NCI-H1694 (cell line): ENCODE results near the gene TCEANC.

ENCODE experiments used
- DNase-seq: peaks from one replicate; lab custom pipeline; 2025; lab: John Stamatoyannopoulos, UW

Gene TCEANC

GRCh38 chrX:13691841-13692371 lies 39.0 kb downstream of the TCEANC start:
- no peak for DNase-seq

- DNase-seq: no peak
Observed at GRCh38 chrX:13692771-13693231, 39.9 kb downstream of the TCEANC start.

GRCh38 chrX:13693341-13693961 lies 40.5 kb downstream of the TCEANC start:
- DNase-seq: no peak

DNA sequence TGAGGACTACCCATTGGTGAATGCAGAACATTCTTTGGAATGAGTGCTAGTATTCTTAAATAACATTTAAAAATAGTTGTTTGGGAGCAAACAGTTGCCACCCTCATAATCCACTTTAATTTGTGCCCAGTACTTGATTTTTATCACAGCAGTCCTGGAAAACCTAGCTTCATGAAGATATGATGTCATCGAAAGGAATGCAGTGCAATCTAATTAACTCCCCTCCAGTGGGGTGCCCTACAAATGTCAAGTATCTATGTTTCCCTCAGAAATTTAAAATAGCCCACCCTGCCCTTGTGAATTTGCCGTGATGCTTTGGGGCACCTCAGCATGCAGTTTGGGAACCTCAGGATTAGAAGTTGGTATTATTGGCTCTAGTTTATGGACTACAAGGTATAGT lies 41.4 kb downstream of the TCEANC start:
- DNase-seq: no peak

- DNase-seq: no peak
Observed at GRCh38 chrX:13694983-13695382, 42.0 kb downstream of the TCEANC start.

DNA sequence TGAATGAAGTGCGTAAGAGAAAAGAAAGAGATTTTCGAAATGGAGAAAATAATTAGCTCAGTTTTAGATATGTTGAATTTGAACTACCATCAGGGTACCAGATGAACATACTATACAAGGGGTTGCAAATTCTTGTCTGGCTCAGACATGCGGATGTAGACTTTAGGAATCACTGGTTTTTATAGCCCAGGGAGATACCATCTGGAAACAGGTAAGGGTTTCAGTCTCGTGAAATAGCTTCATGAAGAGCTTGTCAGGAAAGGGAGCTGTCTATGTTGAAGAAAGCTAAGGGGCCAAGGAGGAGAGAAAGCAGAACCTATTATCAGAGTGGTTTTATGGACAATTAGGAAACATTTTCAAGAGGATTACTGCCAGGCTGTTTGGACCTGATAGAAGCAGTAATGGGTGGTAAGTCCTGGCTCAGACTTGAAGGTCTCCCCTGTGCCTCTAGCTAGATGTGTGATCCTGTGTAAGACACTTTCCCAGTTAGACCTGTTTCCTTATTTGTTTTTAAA lies 42.7 kb downstream of the TCEANC start:
- DNase-seq: no peak

DNA sequence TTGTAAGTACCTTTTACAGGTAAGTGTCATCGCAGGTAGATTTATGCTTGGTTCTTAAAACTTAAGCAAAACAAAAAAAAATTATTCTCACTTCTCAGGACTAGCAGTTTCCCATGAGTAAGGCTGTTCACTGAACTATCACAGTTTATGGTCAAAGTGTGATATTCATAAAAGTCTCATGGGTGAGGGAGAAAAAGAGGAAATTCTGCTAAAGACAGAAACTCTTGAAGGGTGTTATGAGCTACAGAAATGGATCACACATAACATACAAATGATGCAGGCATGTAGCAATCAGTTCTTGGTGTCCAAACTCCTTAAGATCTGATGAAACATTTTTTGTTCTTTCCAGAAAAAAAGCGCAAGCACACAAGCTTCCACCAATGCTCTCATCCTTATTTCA lies 44.5 kb downstream of the TCEANC start:
- DNase-seq: no peak

DNA sequence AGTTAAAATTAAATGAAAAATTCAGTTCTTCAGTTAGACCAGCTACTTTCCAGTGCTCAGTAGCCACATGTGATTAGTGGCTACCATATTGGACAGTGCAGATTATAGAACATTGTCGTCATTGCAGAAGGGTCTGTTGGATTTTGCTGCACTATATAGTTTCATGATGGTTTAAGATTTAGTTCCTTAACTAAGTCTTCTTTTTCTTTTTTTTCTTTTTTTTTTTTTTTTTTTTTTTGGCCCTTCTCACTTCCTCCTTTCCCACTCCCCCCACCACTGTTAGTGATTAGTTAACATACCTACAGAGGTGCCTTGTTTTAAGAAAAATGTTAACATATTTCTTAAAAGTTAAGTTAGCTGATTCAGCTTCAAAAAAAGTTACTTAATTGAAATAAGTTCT lies 45.0 kb downstream of the TCEANC start:
- DNase-seq: no peak

DNA sequence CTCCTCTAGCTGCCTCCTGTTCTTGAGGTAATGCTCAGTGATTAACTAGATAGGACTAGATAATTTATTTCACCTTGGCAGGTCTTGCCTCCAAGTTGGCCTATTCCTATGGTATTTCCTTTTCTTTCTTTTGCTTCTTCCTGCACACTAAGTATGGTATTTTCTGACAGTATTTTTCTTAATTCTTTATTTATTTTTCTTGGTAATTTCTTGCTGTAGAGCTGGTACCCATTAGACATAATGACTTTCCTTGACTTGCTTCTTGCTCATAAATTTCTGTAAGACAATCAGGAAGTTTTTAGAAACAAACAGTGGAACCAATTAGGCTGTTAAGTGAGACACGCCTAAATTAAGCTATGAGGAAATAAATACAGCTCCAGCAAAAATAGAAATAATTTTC lies 45.5 kb downstream of the TCEANC start:
- no peak for DNase-seq

DNA sequence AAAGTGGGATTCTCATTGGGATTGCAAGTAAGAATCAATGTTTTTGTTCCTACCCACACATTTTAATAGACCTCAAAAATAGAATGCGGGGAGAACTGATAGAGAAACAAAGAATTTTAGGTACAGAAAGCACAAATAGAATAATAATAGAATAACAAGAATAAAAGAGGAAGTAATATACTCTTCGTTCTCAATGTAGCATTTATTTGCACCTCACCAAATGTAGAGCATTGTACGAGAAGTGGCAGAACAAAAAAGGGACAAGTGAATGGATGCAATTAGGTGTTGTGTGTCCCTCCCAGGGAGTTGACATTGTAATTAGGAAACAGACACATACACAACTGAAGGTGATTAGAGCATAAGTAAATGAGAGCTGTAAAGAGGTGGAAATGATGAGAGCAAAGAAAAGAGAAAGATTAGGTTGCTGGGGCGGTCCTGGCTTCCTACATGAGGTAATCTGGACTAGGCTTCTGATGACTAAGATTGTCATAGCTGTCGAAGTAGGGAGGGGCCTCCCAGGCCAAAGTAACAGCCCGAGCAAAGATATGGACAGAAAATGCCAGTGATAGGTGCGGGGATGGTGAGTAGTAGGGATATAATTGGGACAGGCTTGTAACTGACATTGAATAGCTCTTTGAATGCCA lies 46.4 kb downstream of the TCEANC start:
- DNase-seq: no peak

DNA sequence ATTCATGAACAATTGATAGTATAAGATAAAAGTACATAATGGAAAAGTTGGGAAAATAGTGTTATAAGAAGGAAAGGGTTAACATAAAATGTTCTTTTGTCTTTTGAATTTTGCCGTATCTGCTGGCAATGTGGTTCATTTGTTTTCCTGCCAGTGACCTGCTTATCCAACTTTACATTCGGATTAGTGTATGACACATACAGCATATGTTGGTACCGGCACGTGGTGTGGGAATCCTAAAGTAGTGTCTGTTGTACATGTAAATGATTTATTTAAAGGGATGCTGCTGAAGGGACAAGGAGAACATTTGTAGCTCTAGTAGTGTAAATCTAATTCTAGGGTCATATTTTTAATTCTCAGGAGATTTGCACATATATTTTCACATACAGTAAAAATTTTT lies 47.4 kb downstream of the TCEANC start:
- no peak for DNase-seq

- DNase-seq: no peak
Observed at GRCh38 chrX:13702111-13702789, 49.3 kb downstream of the TCEANC start.

GRCh38 chrX:13703135-13703534 lies 50.2 kb downstream of the TCEANC start:
- no peak for DNase-seq

DNA sequence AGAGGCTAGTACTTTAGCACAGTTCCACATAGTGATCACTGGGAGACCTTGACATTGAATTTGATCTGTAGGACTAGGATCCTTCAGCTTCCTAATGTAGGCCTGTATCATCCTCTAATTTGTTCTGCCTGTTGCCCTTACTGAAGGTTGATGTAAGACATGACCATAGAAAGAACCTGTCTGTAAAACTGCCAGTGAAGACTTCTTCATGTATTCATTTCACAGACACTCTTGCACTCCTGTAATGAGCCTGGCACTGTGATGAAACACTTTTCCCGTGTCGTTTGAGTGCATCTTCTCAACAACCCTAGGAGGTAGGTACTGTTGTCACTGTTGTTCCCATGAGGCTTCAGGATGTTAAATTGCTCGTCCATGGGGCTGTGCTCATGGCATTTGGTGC lies 50.6 kb downstream of the TCEANC start:
- DNase-seq: no peak

GRCh38 chrX:13711141-13711540 lies 58.2 kb downstream of the TCEANC start:
- no peak for DNase-seq
